ENCODE results near the gene ASTN1.

DNA sequence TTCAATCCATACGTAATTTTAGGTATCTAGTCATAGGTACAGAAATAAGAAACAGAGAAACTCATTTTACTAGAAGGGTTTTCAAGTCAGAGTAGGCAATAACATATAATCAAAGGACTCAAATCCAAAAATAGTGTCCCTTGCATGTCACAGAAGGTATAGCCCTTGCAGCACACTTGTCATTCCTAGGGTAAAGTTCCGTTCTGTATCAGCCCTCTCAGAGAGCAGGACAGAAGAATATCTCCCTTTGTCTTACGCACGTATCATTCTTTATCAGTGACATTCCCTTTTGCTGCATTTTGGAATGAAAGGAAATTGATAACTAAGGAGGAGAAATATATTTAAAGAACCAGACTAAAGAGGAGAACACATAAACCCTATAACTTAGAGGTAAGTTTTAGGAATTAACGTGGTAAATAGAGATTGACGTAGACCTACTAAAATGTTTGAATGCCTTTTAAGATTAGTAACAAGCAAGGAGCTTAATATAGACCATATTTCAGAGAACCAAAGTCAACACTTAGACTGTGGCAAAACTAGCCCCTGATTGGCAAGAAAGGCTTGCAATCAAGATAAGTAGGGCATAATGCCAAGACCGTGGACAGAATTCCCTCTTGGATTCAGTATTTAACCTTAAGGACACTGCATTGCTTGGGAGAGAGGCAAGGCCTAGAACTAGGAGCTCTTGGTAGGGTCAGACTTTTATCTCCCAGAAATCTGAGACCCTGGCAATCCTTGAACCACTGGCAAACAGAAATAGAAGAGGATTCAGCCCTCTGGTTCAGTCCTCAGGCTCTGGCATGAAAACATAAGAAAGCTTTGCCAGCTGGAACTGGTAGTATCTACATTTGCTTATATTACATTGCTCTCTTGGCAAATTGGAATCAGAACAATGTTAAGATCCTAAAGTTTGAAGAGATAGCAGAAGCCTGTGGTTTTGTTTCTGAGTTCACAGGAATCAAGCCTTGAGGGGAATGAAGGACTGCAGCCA lies 232.1 kb downstream of the ASTN1 start:
- TF ChIP-seq, protein P1, sequence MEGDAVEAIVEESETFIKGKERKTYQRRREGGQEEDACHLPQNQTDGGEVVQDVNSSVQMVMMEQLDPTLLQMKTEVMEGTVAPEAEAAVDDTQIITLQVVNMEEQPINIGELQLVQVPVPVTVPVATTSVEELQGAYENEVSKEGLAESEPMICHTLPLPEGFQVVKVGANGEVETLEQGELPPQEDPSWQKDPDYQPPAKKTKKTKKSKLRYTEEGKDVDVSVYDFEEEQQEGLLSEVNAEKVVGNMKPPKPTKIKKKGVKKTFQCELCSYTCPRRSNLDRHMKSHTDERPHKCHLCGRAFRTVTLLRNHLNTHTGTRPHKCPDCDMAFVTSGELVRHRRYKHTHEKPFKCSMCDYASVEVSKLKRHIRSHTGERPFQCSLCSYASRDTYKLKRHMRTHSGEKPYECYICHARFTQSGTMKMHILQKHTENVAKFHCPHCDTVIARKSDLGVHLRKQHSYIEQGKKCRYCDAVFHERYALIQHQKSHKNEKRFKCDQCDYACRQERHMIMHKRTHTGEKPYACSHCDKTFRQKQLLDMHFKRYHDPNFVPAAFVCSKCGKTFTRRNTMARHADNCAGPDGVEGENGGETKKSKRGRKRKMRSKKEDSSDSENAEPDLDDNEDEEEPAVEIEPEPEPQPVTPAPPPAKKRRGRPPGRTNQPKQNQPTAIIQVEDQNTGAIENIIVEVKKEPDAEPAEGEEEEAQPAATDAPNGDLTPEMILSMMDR (conservative IDR thresholded peaks at IDR 0.05; ENCODE audit: low read depth, low read length) = no peak
- TF ChIP-seq RFX5 (IDR thresholded peaks at IDR 0.05; ENCODE audit: low read depth, low read length) (no peak), POLR2A (IDR thresholded peaks at IDR 0.05; ENCODE audit: low read depth, low read length) (no peak), MAFK (IDR thresholded peaks at IDR 0.05; ENCODE audit: low read depth, low read length) (no peak), RCOR1 (IDR thresholded peaks at IDR 0.05; ENCODE audit: insufficient replicate concordance, low read length) (no peak), MXI1 (IDR thresholded peaks at IDR 0.05; ENCODE audit: borderline replicate concordance, low read depth, low read length) (no peak), RAD21 (IDR thresholded peaks at IDR 0.05; ENCODE audit: low read length) (no peak)
- TF ChIP-seq, protein P2, sequence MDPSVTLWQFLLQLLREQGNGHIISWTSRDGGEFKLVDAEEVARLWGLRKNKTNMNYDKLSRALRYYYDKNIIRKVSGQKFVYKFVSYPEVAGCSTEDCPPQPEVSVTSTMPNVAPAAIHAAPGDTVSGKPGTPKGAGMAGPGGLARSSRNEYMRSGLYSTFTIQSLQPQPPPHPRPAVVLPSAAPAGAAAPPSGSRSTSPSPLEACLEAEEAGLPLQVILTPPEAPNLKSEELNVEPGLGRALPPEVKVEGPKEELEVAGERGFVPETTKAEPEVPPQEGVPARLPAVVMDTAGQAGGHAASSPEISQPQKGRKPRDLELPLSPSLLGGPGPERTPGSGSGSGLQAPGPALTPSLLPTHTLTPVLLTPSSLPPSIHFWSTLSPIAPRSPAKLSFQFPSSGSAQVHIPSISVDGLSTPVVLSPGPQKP (IDR thresholded peaks at IDR 0.05; ENCODE audit: borderline replicate concordance, low read depth, low read length) = no peak
- TF ChIP-seq, protein P3, sequence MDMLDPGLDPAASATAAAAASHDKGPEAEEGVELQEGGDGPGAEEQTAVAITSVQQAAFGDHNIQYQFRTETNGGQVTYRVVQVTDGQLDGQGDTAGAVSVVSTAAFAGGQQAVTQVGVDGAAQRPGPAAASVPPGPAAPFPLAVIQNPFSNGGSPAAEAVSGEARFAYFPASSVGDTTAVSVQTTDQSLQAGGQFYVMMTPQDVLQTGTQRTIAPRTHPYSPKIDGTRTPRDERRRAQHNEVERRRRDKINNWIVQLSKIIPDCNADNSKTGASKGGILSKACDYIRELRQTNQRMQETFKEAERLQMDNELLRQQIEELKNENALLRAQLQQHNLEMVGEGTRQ (IDR thresholded peaks at IDR 0.05; ENCODE audit: low read depth, low read length) = no peak

Data from IMR-90 (cell line).